GM12875 (cell line): ENCODE measurements around the gene ENPEP.

Source experiments
- H3K4me3 ChIP-seq: one replicate; pipeline ENCODE4 v1.5.1; 2011; ENCODE audit warnings: low read depth, low read length, control low read depth
- TF ChIP-seq, protein P1 (sequence below): IDR thresholded peaks from 2 replicates; pipeline ENCODE4 v1.5.1; 2011; ENCODE audit warnings: low read depth, mild to moderate bottlenecking, control low read depth, inconsistent platforms, low read length, moderate library complexity, borderline replicate concordance; ENCODE audit not compliant: insufficient read depth

Gene ENPEP

DNA sequence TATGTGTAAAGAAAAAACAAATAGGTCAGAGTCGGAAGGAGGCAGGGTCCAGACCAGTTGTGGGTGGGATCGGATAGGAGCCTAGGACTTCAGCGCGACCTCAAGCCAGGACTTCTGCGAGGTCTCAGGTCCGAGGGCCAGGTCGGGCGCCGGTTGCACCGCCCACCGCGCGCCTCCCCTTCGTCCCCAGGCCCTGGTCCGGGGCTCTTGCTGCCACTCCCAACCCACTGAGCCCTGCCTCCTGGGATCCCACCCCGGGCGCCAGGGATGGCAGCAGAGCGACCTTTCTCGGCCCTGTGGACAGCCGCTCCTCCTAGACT lies 134.6 kb downstream of the ENPEP start:
- no peak overlapping the region for H3K4me3 ChIP-seq
- TF ChIP-seq, protein P1, sequence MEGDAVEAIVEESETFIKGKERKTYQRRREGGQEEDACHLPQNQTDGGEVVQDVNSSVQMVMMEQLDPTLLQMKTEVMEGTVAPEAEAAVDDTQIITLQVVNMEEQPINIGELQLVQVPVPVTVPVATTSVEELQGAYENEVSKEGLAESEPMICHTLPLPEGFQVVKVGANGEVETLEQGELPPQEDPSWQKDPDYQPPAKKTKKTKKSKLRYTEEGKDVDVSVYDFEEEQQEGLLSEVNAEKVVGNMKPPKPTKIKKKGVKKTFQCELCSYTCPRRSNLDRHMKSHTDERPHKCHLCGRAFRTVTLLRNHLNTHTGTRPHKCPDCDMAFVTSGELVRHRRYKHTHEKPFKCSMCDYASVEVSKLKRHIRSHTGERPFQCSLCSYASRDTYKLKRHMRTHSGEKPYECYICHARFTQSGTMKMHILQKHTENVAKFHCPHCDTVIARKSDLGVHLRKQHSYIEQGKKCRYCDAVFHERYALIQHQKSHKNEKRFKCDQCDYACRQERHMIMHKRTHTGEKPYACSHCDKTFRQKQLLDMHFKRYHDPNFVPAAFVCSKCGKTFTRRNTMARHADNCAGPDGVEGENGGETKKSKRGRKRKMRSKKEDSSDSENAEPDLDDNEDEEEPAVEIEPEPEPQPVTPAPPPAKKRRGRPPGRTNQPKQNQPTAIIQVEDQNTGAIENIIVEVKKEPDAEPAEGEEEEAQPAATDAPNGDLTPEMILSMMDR, result no peak

DNA sequence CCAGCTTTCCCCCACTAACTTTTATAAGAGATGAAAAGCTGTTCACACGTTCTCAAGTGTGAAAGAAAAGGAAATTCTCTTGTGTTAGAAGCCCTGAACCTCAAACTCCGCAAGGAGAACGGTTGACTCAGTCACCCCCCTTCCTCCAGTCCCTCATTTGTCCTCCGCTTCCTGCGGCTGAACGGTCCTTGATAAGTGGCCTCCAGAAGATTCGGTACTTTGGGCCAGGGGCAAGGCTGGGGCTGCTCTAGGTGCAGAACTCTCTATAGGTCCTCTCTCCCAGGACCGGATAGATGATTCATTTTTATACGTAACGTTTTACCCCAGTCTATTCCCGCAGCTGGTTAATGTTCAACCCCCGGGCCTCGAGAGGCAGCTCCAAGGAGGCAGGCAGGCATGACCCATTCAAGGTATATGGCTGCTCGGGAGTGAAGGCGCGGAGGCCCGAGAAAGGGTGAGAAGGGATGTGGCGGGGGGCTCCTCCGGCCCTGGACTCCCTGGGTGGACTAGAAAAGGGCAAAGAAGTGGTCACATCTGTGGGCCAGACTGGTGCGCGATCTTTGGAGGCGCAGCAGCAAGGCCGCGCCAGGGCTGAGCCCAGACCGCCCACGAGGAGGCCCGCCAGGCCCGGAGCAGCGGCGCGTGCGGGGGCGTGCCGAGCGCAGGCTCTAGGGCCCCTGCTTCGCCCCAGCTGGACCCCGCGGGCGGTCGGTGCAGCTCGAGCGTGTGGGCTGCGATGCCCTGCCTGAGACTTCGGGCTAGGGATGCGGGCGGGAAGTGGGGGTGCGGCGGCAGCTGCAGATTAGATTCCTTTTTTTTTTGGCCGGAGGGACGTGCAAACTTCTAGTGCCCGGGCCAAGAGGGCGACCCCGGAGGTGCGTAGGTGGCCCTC lies 135.2 kb downstream of the ENPEP start:
- TF ChIP-seq, protein P1, result no peak

DNA sequence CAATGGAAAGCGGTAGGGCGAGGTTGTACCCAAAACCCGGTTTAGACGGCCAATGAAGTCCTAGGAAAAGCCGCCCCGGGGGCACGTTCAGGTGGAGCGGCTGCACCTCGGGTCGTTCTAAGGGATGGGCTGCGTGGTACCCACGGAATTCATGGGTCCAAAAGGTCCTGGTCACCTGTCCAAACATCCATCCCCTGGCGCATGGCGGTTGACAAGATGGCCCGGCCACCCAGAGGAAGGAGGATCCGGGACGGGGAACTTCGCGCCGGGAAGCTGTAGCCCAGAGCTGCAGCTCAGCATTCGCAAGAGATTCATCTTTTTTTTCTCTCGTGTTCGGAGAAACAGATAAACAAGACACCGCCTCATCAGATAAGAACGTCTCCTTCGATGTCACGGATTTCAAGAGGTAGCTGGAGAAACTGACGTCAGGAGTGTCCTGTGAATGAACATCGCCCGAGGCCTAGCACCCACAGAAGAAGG lies 136.1 kb downstream of the ENPEP start:
- no peak overlapping the region for H3K4me3 ChIP-seq
- TF ChIP-seq, protein P1, result no peak

More for the DNA sequence above, 135.2 kb downstream of the ENPEP start:
- no peak overlapping the region for H3K4me3 ChIP-seq

DNA sequence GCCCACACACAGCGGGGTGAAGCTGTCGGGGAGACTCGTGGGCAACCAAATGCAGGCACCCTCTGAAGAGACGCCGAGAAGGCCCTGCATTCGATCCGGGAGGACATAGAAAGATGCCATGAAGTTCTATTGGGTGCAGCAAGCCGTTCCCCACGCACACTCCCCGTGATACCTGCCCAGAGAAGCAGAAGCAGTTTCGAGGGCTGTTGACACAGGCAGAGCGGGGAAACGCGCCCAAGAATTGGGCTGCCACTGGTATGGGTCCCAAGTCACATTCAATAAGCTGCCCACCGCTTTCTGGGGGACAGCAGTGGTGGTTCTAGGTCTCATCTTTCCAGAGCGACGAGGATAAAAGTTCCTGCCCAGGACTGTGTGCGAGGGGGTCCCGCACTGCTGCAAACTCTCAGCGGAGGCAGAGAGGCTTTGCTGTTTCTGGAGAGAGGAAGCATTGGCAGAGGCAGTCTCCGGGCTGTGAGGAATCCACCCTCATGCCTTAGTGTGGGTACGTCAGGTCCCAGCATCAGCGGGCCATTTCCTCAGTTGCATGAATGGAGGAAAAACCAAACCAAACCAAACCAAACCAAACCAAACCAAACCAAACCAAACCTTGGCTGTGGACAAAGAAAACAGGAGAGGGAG lies 136.8 kb downstream of the ENPEP start:
- H3K4me3 ChIP-seq, result no peak overlapping the region
- TF ChIP-seq, protein P1, result no peak

DNA sequence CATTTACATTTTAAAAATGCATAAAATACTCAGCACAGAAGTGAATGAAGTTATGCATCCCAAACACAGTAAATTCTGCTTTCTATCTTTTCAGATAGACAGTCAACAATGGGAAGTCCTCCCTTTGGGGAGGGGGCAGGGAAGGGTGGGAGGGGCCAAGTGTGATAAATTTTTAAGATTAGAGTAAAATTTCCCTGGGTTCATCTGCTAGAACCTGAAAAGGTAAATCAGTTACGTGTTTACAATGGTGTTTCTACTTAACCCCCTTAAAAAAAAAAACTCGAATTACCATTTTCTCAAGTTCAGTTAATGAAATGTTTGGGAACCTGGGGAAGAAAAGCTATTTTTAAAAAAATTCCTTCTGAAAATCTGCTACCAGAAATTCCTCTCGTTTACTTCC lies 137.8 kb downstream of the ENPEP start:
- TF ChIP-seq, protein P1, result no peak
- no peak overlapping the region for H3K4me3 ChIP-seq

DNA sequence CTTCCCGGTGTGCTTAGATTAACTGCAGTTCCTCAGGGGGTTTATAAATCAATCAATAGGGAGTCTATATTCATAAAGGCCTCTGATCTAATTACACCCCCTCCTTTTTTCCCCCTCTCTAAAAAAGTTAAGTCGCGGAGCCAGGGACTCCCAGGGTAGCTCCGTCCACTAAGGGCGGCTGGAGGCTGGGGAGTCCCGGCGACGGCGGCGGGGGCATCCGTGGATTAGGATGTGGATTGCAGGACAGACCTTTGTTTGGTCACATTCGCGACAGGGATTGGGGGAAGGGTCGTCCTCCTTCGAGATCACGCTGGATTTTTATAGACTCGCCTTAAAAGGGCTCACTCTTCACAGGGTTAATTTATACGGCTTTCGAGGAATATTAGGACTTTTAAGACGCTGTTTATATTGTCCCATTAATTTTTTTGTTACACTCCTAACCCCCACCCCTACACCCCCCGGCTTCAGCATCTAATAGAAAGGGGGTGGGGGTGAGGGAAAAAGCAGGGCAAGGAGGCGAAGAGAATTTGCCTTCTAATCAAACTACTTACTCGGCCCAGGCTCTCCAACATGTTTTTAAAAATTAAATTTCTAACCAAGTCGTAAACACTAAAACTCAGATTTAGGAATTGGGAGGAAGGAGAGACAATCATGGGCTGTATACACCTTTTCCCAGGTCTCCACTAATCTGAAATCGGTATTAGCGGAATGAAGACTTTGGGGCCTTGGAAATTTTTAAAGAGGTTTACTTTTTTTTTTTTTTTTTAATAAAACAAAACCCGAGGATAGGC lies 138.4 kb downstream of the ENPEP start:
- H3K4me3 ChIP-seq, result no peak overlapping the region
- TF ChIP-seq, protein P1, result no peak
